GM10847 (cell line): Measurements from ENCODE around the gene DHODH.
"Not testable (repeated sequence)": the region's sequence is repeated elsewhere in the genome, so short reads cannot be mapped to it uniquely, and the experiment has no call there.

ENCODE experiments used
- POLR2A ChIP-seq: IDR thresholded peaks from 2 replicates; pipeline ENCODE4 v1.6.1; 2011; ENCODE audit not compliant: insufficient read length; ENCODE audit errors: extremely low read depth

Gene DHODH

DNA sequence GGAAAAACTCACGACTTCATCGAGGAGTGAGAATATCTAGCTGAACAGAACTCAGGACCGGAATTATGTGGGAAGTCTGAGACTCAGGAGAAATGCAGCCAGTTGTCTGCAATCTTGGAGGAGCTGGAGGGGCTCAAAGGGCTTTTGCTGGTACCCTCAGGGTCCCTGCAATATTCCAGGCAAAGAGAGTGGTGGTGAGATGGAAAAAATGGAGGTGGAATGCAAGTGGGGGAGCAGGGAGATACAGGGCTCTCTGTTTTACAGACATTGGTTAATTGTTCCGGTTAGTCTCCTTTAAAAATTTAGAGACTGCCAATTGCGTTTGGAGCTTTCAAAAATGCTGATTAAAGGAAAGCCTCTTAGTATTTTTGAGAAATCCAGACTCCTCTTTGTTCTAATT, 27.6 kb downstream of the DHODH start:
- no peak for TF ChIP-seq POLR2A

DNA sequence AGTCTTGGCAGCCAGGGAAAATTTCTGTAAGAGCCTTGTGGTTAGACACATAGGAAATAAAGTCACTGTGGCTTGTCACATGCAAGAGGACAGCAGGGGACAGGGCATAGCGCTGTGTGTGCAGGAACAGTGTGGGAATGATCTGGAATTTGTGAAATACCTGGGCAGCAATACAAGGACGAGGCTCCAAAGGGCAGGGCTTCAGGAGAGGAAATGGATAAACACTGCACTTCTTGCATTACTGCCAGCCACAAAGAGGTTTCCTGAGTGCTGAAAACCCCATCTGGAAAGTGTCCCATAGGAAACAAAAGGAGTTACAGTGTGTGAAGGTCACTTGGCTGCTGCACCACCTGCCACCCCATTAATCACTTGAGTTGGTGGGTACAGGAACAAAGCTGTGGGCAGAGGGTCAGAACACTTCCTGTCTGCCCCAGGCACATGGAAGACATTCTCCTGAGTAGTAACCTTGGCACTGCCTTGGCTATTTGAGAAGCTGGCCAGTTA, 33.7 kb downstream of the DHODH start:
- TF ChIP-seq POLR2A, result no peak

DNA sequence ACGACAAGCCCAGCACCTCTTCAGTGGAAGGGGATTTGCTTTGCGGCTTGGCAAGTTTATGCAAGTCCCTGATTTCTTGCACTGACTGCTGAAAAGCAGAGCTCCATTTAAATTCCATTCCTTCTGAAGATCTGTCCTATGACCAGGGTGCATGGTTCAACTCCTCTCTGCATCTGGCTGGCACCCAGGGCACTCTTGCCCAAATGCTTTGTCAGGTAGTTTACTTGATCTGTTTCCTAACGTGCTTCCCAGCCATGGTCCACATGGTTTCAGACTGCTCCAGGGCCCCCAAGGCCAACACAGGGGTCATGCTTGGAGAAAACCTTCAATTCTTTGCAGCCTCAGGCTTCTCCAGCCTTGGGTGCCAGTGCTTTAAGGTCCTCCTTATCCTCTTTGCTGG, 34.5 kb downstream of the DHODH start:
- no peak for TF ChIP-seq POLR2A

DNA sequence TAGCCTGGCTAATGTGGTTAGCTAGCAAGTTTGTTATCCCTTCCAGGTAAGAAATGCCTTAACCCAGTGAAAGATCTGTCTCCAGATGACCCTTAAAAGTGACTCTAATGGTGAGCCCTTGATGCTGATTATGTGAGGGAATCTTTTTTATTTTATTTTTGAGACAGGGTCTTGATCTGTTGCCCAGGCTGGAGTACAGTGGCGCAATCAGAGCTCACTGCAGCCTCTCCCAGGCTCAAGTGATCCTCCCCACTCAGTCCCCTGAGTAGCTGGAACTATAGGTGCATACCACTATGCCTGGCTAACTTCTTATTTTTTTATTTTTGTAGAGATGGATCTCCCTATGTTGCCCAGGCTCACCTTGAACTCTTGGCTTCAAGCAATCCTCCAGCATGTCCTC, 35.0 kb downstream of the DHODH start:
- TF ChIP-seq POLR2A, result no peak

DNA sequence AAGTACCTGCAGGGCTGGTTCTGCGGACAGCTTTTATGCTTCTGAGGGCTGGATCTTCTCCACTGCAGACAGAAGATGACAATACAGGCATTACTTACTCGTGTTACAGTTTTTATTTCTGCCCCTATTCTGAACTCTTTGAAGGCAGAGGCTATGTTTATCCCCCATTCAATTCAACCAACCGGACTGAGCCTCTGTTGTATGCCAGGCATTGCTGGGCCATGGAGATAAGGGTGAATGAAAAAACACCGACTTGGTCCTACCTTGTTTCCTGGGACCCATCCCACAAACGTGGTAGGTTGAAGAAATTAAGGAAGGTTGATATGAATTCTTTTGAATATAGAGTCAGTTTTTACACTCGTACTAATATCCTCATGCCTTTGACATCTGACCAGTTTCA, 35.8 kb downstream of the DHODH start:
- no peak for TF ChIP-seq POLR2A

DNA sequence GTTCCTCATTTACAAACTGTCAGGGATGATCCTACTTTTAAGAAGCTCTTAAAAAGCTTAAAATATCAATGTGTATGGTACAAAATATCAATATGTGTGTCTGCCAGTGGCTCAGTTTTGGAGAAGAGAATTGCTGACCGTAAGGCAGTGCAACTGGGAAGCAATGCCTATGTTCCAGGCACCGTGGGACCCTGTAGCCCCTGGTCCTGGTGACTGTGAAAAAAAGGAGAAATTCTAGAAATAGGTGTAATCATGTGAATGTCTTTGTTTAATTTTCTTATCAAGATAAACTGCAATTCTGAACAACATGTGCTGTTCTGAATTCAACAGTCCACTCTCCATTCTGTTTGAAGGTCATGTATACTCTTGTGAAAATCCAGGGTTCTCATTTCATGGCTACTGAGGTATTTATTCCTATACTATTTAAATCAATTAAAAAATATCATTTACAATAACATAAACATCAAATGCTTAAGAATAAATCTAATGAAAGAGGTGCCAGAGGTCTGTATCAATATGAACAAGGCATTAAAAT, 36.3 kb downstream of the DHODH start:
- TF ChIP-seq POLR2A, result no peak

DNA sequence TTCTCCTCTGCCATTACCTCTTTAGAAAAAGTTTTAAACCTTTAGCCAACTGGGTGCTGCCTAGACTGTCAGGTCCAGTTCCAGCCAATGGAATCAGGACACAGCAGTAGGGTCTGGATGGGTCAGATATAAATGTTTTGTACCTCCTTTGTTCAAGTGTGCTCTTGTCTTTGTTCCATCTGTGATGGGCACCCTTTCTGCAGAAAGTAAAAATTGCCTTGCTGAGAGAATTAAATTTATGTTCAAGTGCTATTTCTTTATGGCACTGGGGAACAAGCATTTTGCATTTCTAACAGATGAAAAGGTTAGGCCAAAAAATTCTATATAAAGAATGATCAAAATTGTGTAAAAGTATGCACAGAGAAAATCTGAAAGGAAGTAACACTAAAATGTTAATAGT, 40.6 kb downstream of the DHODH start:
- TF ChIP-seq POLR2A, result no peak

DNA sequence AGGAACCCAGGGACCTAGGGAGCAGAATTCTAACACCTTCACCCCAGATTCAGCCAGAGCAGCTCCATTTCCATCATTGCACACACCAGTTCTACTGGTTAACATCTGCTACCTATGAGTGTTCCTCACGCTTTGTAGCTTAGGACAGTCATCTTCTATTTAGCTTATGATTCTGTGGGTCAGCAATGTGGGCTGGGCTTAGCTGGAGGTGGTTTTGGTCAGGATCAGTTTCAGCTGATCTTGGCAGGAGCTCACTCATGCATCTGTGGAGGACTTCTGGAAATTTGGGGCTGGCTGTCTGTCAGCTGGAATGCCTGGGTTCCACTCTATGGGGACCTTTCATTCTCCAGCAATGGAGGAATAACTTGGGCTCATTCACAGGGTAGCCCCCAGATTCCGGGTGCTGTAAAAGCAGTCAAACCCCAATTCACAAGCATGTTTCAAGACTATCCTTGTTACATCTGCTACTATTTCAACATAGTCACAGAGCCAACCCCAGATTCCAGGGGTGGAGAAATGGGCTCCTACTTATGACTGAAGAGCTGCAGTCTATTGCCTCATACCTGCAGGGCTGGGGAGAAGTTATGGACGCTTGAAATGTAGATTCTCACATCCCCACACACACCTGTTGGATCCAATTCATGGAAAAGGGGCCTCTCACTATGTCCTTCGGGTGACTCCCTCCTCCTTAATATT, 42.4 kb downstream of the DHODH start:
- TF ChIP-seq POLR2A, result no peak

DNA sequence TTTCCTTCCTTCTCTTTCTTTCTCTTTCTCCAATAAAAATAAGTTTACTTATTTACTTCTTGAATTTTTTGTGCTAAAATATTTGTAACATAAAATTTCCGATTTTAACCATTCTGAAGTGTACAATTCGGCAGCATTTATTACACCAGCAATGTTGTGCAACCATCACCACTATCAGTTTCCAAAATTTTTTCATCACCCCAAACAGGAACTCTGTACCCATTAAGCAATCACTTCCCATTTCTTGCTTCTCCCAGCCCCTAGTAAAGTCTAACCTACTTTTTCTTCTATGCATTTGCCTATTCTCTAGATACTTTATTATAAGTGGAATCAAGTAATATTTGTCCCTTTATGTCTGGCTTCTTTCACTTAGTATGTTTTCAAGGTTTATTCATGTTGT, 43.3 kb downstream of the DHODH start:
- no peak for TF ChIP-seq POLR2A

DNA sequence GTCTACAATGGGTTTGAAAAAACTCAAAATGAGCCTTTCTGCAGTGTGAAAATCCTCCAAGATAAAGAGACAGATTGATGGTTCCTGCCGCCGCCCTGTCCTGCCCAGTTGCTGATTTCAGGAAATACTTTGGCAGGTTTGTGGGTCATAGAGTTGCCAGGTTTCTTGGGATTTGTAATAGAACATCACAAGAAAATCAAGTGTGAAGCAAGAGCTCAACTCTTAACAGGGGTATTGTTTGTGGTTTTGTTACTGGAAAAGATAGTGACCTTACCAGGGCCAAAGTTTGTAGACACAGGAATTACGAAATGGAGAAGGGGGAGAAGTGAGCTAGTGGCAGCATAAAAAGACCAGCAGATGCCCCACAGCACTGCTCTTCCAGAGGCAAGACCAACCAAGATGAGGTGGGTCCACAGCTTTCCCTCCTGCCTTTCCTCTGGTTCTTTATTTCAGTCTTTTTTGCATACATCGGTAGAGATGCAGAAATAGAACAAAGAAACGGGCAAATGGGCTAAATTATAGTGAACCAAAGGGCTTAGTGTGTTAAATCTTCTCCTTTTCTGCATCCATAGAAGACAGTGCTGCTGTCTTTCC, 45.8 kb downstream of the DHODH start, which contains the start of gene HP:
TSS of gene HP (plus strand) at position 252 of the 594 bp plus-strand sequence. CDS start at position 400, 148 bp downstream.
- TF ChIP-seq POLR2A, result not testable (repeated sequence)

DNA sequence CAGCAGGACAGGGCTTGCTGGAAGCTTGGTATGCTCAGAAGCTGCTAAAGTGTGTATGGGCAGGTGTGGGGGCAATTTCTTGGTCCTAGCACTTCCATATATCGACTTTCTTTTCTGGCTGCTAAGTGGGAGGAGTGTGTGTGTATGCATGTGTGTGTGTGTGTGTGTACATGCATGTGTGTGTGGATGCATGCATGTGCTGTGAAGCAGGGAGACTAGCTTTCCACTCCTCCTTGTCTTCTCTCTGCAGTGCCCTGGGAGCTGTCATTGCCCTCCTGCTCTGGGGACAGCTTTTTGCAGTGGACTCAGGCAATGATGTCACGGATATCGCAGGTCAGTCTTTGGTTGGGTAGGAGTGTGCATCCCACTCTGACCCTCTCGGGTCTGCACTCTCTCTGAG, 47.4 kb downstream of the DHODH start:
- TF ChIP-seq POLR2A, result no peak

DNA sequence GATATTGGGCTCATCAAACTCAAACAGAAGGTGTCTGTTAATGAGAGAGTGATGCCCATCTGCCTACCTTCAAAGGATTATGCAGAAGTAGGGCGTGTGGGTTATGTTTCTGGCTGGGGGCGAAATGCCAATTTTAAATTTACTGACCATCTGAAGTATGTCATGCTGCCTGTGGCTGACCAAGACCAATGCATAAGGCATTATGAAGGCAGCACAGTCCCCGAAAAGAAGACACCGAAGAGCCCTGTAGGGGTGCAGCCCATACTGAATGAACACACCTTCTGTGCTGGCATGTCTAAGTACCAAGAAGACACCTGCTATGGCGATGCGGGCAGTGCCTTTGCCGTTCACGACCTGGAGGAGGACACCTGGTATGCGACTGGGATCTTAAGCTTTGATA, 51.9 kb downstream of the DHODH start:
- no peak for TF ChIP-seq POLR2A

DNA sequence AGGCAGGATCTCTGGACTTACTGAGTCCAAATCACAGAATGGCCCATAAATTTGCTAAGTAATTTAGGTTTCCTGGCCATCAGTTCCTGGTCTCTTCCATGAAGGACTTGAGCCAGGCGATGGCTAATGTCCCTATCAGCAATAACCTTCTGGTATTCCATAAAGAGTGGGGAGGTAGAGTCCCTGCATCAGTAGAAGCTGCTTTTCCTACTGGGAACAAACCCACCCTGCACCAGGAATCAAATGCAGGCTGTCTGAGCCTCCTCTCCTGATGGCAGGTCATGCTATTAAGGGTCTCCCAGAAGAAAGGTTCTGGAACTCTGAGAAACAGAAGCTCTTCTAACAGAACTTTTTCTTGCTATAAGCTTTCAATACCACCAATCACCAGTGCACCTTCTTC, 53.0 kb downstream of the DHODH start:
- no peak for TF ChIP-seq POLR2A

DNA sequence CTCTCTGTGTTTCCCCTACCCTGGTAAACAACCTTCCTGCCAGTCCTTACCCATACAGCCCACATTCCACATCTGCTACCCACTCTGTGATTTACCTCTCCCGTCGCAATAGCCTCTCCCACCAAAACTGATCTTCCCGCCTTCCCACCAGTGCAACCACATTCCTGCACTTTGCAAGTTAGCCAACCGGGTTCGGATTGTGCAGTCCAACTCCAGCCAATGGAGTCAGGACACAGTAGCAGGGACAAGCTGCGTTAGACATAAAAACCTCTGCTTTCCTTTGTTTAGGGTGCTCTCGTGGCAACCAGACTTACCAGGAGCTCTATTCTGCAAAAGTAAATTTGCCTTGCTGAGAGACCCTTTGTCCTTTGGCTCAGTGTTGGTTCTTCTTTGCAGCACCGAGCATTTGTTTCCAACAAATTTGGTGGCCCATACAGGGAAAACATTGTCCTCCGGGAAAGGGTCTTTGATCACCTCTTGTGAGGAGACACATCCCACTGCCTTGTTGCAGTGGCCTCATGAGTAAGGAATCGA, 55.9 kb downstream of the DHODH start:
- no peak for TF ChIP-seq POLR2A

DNA sequence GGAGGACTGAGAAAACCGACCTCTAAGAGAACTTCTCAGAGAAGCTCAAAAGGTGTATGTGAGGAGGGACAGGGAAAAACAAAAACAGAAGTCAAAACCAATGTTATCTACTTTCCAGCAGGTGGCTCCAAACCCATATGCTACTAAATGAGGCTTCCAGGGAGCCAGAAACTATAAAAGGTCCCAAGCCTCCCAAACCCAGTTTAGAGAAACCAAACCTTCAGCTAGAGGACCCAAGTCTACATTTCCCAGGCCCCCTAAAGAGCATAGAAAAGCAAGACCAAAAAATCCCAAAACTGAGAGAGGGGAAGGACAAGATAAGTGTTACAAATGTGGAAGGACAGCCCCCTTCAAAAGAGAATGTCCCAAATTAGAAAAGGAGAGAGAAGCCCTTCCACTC, 58.2 kb downstream of the DHODH start:
- no peak for TF ChIP-seq POLR2A

DNA sequence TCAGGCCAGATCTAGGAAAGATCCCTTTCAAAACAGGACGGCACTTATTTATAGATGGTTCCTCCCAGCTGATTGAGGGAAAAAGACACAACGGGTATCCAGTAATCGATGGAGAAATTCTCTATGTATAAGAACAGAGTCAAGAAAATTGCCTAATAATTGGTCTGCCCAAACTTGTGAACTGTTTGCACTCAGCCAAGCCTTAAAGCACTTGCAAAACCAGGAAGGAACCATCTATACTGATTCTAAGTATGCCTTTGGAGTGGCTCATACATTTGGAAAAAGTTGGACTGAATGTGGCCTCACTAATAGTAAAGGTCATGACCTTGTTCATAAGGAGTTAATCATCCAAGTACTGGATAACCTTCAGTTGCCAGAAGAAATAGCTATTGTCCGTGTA, 60.4 kb downstream of the DHODH start:
- no peak for TF ChIP-seq POLR2A
